Lower lobe of right lung (tissue), 2 donors: Measurements from ENCODE around the gene UTP18. TPM values are rescaled to one million over a fixed set of nuclear protein-coding genes. Genes with fewer than 3 reads are reported as not detected.
"Not testable (repeated sequence)": the region's sequence is repeated elsewhere in the genome, so short reads cannot be mapped to it uniquely, and the experiment has no call there.

Experiments used
- ATAC-seq, 2 donors: fragments of 200-7000 bp; cut with Tn5 transposase; one replicate each; pipeline ENCODE4 v1.9.1; 2020 to 2022; ENCODE audit warnings: mild to moderate bottlenecking in 2 of 2, moderate library complexity in 2 of 2
- DNase-seq: peaks from one replicate; pipeline ENCODE4 v3.0.0-alpha.2; 2020
- H3K27ac ChIP-seq: fragments of 200-600 bp; one replicate; pipeline ENCODE4 v1.8.0; 2022
- H3K27me3 ChIP-seq: fragments of 200-600 bp; one replicate; pipeline ENCODE4 v1.8.0; 2022; ENCODE audit warnings: low read depth
- H3K36me3 ChIP-seq: fragments of 200-600 bp; one replicate; pipeline ENCODE4 v1.8.0; 2022; ENCODE audit warnings: mild to moderate bottlenecking
- H3K4me1 ChIP-seq: fragments of 200-600 bp; one replicate; pipeline ENCODE4 v1.8.0; 2022
- H3K4me3 ChIP-seq: fragments of 200-600 bp; one replicate; pipeline ENCODE4 v1.8.0; 2022; ENCODE audit warnings: mild to moderate bottlenecking
- H3K9me3 ChIP-seq: fragments of 200-600 bp; one replicate; pipeline ENCODE4 v1.8.0; 2022
- intact Hi-C: fragments of 100-400 bp; cut with DNase I; formaldehyde crosslinking; loops from one replicate; pipeline ENCODE4 v1.11.0; 2022
- long read RNA-seq: library from polyadenylated mRNA; unstranded; transcript quantifications from one replicate; pipeline ENCODE4 v2.0.0, GENCODE V29; 2021
- total RNA-seq: library from RNA; stranded (reverse); fragmentation: NEBNext Ultra II Directional; extraction: Animal tissue kit (Norgen Biotek cat#: 25700); gene quantifications from one replicate; pipeline ENCODE4 v1.2.1, GENCODE V29; 2021
- TF ChIP-seq, protein P1 (sequence below): fragments of 200-600 bp; IDR thresholded peaks from one replicate; pipeline ENCODE4 v1.8.0; 2022; ENCODE audit warnings: antibody characterized with exemption, mild to moderate bottlenecking
- donor health status: DM: no; HTN: yes; CAD: no; lungs with severe emphysema.

The UTP18 gene
- 30.0 TPM for total RNA-seq
- long read RNA-seq, transcript UTP18-201 (14 exons, 1,894 nt) = major isoform, 60 of 74 reads
- long read RNA-seq, partial matches to known transcripts = 7 of 74 reads
- long read RNA-seq, other reads (novel, unspliced or antisense) = 7 of 74 reads

- Histone ChIP-seq H3K4me3 (peak within 1 kb of the TSS; percentile 95), H3K27me3 (no peaks in the 10 kb centered on the region), H3K9me3 (no peaks in the 10 kb centered on the region), H3K4me1 (peaks cover 55% of the 10 kb centered on the region), H3K27ac (peak within 1 kb of the TSS; percentile 98), H3K36me3 (peaks cover 33% of the 10 kb centered on the region)
- ATAC-seq (peak; percentile 98), DNase-seq (peak; percentile 98)
- TF ChIP-seq, protein P1, sequence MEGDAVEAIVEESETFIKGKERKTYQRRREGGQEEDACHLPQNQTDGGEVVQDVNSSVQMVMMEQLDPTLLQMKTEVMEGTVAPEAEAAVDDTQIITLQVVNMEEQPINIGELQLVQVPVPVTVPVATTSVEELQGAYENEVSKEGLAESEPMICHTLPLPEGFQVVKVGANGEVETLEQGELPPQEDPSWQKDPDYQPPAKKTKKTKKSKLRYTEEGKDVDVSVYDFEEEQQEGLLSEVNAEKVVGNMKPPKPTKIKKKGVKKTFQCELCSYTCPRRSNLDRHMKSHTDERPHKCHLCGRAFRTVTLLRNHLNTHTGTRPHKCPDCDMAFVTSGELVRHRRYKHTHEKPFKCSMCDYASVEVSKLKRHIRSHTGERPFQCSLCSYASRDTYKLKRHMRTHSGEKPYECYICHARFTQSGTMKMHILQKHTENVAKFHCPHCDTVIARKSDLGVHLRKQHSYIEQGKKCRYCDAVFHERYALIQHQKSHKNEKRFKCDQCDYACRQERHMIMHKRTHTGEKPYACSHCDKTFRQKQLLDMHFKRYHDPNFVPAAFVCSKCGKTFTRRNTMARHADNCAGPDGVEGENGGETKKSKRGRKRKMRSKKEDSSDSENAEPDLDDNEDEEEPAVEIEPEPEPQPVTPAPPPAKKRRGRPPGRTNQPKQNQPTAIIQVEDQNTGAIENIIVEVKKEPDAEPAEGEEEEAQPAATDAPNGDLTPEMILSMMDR = no peak
- intact Hi-C loops = no loop called here
Measured at GRCh38 chr17:51260237-51261023, at the start of gene UTP18. TSS of gene UTP18 (plus strand) at chr17:51260546. CDS start at chr17:51260585, 39 bp downstream.

GRCh38 chr17:51214920-51215319, 45.4 kb upstream of the UTP18 start:
- no peak for ATAC-seq
- Histone ChIP-seq H3K4me3 (no peak overlapping the region), H3K27me3 (no peaks in the 10 kb centered on the region), H3K9me3 (no peaks in the 10 kb centered on the region), H3K27ac (no peak overlapping the region), H3K4me1 (no peaks in the 10 kb centered on the region), H3K36me3 (peaks cover 95% of the 10 kb centered on the region)
- intact Hi-C loops = no loop called here
- DNase-seq = no peak
- TF ChIP-seq, protein P1 = no peak

DNA sequence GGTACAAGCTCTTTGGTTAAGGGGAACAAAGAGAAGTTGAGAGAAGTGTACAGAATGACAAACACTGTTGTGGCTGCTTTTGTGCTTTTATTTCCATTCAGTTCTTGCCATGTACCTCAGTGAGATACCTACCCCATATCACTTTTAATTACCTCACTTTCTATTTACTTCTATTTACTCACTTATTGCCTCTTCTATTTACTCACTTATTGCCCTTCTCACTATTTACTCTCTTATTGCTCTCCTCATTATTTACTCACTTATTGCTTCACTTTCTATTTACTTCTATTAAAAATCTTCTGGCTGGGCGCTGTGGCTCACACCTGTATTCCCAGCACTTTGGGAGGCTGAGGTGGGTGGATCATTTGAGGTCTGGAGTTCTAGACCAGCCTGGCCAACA, 42.4 kb upstream of the UTP18 start:
- Histone ChIP-seq H3K4me3 (no peak overlapping the region), H3K9me3 (no peaks in the 10 kb centered on the region), H3K4me1 (no peaks in the 10 kb centered on the region), H3K27ac (no peak overlapping the region), H3K27me3 (no peaks in the 10 kb centered on the region), H3K36me3 (peaks cover 98% of the 10 kb centered on the region)
- TF ChIP-seq, protein P1 = no peak
- no peak for ATAC-seq
- intact Hi-C loops = no loop called here
- no peak for DNase-seq

- DNase-seq (no peak), ATAC-seq (no peak)
- TF ChIP-seq, protein P1 = no peak
- H3K27me3 ChIP-seq = no peaks in the 10 kb centered on the region
- intact Hi-C loops = no loop called here
- no peaks in the 10 kb centered on the region for H3K9me3 ChIP-seq
- peaks cover 80% of the 10 kb centered on the region for H3K36me3 ChIP-seq
- H3K4me1 ChIP-seq = peaks cover 23% of the 10 kb centered on the region
- H3K4me3 ChIP-seq = no peak overlapping the region
- H3K27ac ChIP-seq = no peak overlapping the region
Measured at GRCh38 chr17:51221322-51221721, 39.0 kb upstream of the UTP18 start.

DNA sequence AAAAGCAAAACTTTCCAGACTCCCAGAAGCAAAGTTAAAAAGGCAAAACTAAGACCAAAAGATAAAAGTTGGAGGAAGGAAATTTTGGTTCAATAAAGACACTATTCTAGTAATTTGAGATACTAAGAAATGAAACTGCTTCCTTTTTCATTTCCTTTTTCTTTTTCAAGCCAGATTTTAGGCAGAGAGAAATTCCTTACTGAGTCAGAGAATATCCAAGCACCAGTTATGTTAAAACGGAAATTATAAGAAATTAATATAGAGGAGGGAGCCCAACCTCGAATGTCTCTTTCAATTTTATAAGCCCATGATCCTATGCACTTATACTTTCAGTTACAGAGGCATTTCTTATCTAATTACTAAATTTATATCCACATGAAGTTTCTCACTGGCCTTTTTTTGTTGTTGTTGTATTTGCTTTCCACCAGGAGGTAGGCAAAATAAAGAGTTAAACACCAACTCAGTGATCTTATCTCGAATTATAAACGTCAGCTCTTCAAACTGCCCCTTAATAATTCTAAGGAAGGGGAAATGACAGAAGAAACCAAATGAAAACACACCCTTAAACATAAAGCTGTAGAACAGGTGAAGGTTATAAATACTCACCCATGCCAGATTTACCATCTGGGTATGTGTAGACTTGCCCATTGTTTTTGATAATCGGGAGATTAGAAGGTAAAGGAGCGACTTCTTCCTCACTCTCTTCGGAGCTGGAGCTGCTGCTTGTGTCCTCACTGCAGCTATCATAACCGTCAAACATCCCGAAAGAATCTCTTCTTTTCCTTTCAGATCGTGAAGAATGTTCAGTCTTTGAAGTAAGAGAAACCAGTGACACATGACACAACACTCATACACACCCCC, 35.7 kb upstream of the UTP18 start:
- TF ChIP-seq, protein P1 = no peak
- Histone ChIP-seq H3K36me3 (peaks cover 47% of the 10 kb centered on the region), H3K27ac (peak overlapping the region; percentile 2), H3K4me1 (peaks cover 23% of the 10 kb centered on the region), H3K4me3 (no peak overlapping the region), H3K9me3 (no peaks in the 10 kb centered on the region), H3K27me3 (no peaks in the 10 kb centered on the region)
- intact Hi-C loops = no loop called here
- no peak for DNase-seq
- no peak for ATAC-seq

DNA sequence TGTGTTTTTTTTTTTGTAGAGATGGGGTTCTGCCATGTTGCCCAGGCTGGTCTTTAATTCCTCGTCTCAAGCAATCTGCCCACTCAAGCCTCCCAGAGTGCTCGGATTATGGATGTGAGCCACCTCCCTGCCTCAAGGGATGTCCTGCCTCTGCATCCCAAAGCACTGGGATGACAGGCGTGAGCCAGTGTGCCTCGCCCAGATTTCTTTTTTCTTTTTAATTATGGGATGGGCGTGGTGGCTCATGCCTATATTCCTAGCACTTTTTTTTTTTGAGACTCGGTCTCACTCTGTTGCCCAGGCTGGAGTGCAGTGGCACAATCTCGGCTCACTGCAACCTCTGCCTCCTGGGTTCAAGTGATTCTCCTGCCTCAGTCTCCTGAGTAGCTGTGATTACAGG, 34.8 kb upstream of the UTP18 start:
- H3K27me3 ChIP-seq, intact Hi-C loops, DNase-seq, H3K9me3 ChIP-seq, H3K27ac ChIP-seq, ATAC-seq, H3K4me3 ChIP-seq: not testable (repeated sequence)
- H3K36me3 ChIP-seq = peaks cover 38% of the 10 kb centered on the region
- peaks cover 23% of the 10 kb centered on the region for H3K4me1 ChIP-seq
